Transverse colon (tissue), 4 donors: ENCODE results near the gene CACNA1B. TPM values are rescaled to one million over a fixed set of nuclear protein-coding genes. Genes with fewer than 3 reads are reported as not detected.
A peak's percentile ranks its signal among the peaks of the same experiment; 100 is the strongest.

ENCODE experiments used
- DNase-seq: peaks from one replicate; pipeline ENCODE4 v3.0.0-alpha.2; 2019
- H3K27ac ChIP-seq, 4 donors: fragments of 200-600 bp; sonication (generic); 2 replicates each; pipeline ENCODE4 v1.5.1; 2016 to 2018; ENCODE audit warnings: inconsistent platforms in 4 of 4
- H3K27me3 ChIP-seq: fragments of 200-600 bp; sonication (generic); 2 replicates; pipeline ENCODE4 v1.5.1; 2017; ENCODE audit warnings: inconsistent platforms
- H3K36me3 ChIP-seq, 4 donors: fragments of 200-600 bp; sonication (generic); 2 replicates each; pipeline ENCODE4 v1.5.1; 2017 to 2019; ENCODE audit warnings: inconsistent platforms in 4 of 4
- H3K4me1 ChIP-seq, 4 donors: fragments of 200-600 bp; sonication (generic); 2 replicates each; pipeline ENCODE4 v1.5.1; 2017 to 2020; ENCODE audit warnings: inconsistent platforms in 4 of 4
- H3K4me3 ChIP-seq, 4 donors: fragments of 200-600 bp; sonication (generic); 1 replicate in 1 of 4; 2 replicates in 3 of 4; pipeline versions ENCODE4 v1.5.1 to v1.6.1; 2017 to 2019; ENCODE audit warnings: inconsistent platforms in 4 of 4
- H3K9me3 ChIP-seq, 2 donors: fragments of 200-600 bp; sonication (generic); 2 replicates each; pipeline ENCODE4 v1.5.1; 2017 to 2019; ENCODE audit warnings: inconsistent platforms in 2 of 2
- CTCF ChIP-seq, 5 experiments: fragments of 200-600 bp in 3 of 5; fragments of 450-650 bp in 2 of 5; sonication (generic) in 3 of 5; IDR thresholded peaks; 1 replicate in 2 of 5; 2 replicates in 3 of 5; pipeline ENCODE4 v1.5.1; 2016 to 2017; ENCODE audit warnings: antibody characterized with exemption in 5 of 5, inconsistent platforms in 3 of 5, mild to moderate bottlenecking in 2 of 5, moderate library complexity in 1 of 5
- EP300 ChIP-seq: sonication (generic); formaldehyde crosslinking; IDR thresholded peaks from one replicate; pipeline ENCODE4 v1.6.1; 2017; ENCODE audit warnings: antibody characterized with exemption, low read depth
- POLR2A ChIP-seq: fragments of 450-650 bp; IDR thresholded peaks from one replicate; pipeline ENCODE4 v1.6.1; 2016; ENCODE audit warnings: antibody characterized with exemption, mild to moderate bottlenecking, moderate library complexity
- POLR2AphosphoS5 ChIP-seq, 3 donors: sonication (generic); formaldehyde crosslinking; IDR thresholded peaks; one replicate each; pipeline ENCODE4 v1.6.1; 2016; ENCODE audit warnings: antibody characterized with exemption in 3 of 3
- WGBS, 2 donors: methylation state at CpG; one replicate each; pipeline ENCODE4 v1.1.5; 2018; ENCODE audit warnings: low coverage in 1 of 2; 5-methylcytosine and 5-hydroxymethylcytosine counted together
- in situ Hi-C, 4 donors: fragments of 200-750 bp; cut with MboI; loops; one replicate each; pipeline versions ENCODE4 v1.15.0 to v1.15.1; 2017; ENCODE audit warnings: low sequenced_read_pairs in 3 of 4, low pct_ligation_motif_present in 1 of 4, low pct_unique_long_range_greater_than_20kb in 1 of 4
- intact Hi-C: fragments of 100-400 bp; cut with DNase I; formaldehyde crosslinking; loops from one replicate; pipeline ENCODE4 v1.15.1; 2023; ENCODE audit warnings: low total_unique reads
- total RNA-seq, 4 donors: library from RNA; depleted of rRNA; stranded (reverse); fragments of >200 nt; gene quantifications; one replicate each; pipeline ENCODE4 v1.1.0, GENCODE V29; 2016

The CACNA1B gene
- total RNA-seq, 4 donors from 2014 or later = 0.27 to 0.40 (median 0.35) TPM

DNA sequence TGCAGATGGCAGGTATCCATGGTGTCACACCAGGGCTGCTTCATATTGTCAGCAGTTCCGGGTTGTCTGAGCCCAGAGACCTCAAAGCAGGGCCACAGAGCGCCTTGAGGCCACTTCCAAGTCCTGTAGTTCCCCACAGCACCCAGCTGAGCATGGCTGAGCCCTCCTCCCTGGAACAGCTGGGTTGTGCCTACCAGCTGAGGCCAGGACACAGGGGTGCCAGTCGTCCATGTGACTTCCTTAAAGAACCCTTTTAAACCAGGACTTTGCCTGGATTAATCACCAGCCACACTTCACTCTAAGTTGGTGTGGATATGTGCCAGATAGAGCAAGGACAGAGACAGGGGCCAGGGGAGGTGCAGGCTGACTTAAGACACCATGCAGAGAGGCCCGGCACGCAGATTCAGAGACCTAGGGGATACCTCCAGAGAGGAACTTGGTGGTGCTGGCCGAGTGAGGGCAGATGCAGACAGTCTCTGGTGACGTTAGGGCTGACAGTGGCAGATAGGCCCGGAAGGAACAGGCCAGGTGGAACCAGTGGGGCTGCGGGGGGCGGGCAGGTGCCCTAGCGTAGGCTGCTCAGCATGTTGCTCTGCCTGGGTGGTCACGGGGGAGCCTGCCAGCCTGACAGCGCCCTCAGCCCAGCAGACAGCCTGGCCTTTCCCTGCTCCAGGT lies 142.7 kb downstream of the CACNA1B start:
- 71% methylated on average over 13 of the region's 13 CpGs; no CpG with 5 or more reads in 1 of the 2 donors for WGBS, 2 donors
- in situ Hi-C loops (no loop called here), intact Hi-C loops (no loop called here)
- no peak for DNase-seq
- Histone ChIP-seq H3K4me1 (peaks cover 0 to 9% (median 5%) of the 10 kb centered on the region in 4 donors), H3K9me3 (no peaks in the 10 kb centered on the region), H3K4me3 (no peak overlapping the region), H3K36me3 (no peaks in the 10 kb centered on the region), H3K27ac (no peak overlapping the region), H3K27me3 (peaks cover 34% of the 10 kb centered on the region)
- TF ChIP-seq EP300 = no peak
- TF ChIP-seq POLR2A = no peak
- no peak for TF ChIP-seq CTCF (IDR thresholded peaks at IDR 0.05)
- TF ChIP-seq POLR2AphosphoS5 (IDR thresholded peaks at IDR 0.05) = no peak

GRCh38 chr9:138020795-138021182 lies 143.2 kb downstream of the CACNA1B start:
- no peak overlapping the region for H3K27ac ChIP-seq
- WGBS, 2 donors = 75% methylated on average over 5 of the region's 5 CpGs; no CpG with 5 or more reads in 1 of the 2 donors
- peaks cover 0 to 9% (median 5%) of the 10 kb centered on the region in 4 donors for H3K4me1 ChIP-seq
- in situ Hi-C loops (no loop called here), intact Hi-C loops (no loop called here)
- no peaks in the 10 kb centered on the region for H3K36me3 ChIP-seq
- no peak for DNase-seq
- H3K27me3 ChIP-seq = peaks cover 40% of the 10 kb centered on the region
- no peak overlapping the region for H3K4me3 ChIP-seq
- no peaks in the 10 kb centered on the region for H3K9me3 ChIP-seq
- no peak for TF ChIP-seq CTCF (IDR thresholded peaks at IDR 0.05)
- no peak for TF ChIP-seq POLR2AphosphoS5 (IDR thresholded peaks at IDR 0.05)
- TF ChIP-seq EP300 = no peak

DNA sequence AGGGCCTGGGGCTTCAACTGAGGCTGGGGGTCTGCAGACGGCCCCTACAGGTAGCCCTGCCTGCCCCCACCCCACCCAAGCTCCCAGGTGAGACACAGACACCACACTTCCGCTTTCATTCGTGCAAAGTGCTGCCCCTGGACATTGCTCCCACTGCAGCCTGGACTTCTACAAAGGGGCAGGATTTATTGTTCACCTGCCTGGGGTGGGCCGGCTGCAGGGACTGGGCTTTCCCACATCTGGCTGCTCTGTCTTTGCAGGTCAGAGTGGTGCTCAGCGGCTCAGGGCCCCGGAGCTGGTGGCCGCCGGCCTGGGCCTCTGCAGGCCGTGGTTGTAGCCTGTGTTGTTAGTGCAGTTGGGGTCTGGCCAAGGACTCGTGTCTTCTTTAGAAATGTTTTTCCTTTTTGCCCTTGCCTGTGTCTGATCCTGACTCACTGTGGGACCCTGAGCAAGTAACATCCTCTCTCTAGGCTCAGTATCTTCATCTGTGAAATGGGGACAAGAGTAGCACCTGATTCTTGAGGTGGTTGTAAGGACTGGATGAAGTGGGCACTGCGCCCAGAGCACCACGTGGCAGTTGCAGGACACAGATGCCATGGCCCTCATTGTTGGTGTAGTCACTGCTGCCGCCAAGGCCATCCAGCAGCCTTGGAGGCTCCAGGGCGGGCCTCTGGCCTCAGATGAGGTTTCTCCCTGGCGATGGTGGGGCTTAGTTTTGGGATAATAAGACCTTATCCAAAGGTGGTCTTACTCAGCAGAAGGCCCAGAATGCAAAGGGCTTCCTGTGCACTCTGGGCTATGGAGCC lies 143.9 kb downstream of the CACNA1B start:
- Histone ChIP-seq H3K4me1 (peaks cover 0 to 9% (median 5%) of the 10 kb centered on the region in 4 donors), H3K27me3 (peaks cover 46% of the 10 kb centered on the region), H3K27ac (no peak overlapping the region), H3K36me3 (no peaks in the 10 kb centered on the region), H3K4me3 (no peak overlapping the region), H3K9me3 (no peaks in the 10 kb centered on the region)
- TF ChIP-seq POLR2A = no peak
- no peak for TF ChIP-seq POLR2AphosphoS5 (IDR thresholded peaks at IDR 0.05)
- no peak for TF ChIP-seq EP300
- no peak for TF ChIP-seq CTCF (IDR thresholded peaks at IDR 0.05)
- DNase-seq = no peak
- intact Hi-C loops (no loop called here), in situ Hi-C loops (no loop called here)
- 79% methylated on average over 12 of the region's 15 CpGs; no CpG with 5 or more reads in 1 of the 2 donors for WGBS, 2 donors

DNA sequence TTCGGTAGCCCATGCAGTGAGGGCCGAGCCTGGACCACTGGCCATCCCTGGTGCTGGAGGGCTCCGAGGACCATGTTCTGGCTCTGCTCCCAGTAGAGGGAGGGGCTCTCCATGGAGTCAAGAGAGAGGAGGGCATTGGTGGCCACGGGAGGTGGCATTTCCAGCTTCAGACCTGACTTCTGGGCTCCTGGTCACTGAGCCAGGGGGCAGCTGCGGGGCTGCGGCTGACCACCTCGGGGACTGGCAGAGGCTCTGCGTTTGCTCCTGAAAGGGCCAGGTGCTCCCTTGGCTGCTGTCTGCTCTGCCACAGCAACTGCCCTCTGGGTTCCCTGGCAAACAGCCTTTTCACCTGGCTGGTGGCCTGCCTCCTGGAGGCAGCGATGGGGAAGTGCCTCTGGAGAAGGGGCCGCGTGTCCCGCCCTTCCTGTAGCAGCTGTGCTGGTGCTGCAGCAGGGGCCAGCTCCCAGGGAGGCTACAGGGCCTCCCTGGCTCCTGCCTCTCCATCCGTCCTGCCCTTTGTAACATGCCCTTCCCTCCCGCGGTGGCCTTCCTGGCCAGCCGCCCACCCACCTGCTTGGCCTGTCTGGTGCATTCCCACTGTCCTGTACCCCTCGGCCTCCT lies 144.6 kb downstream of the CACNA1B start:
- H3K27me3 ChIP-seq = peaks cover 52% of the 10 kb centered on the region
- 13 to 32% methylated on average over 4 to 15 of the region's 17 CpGs for WGBS, 2 donors

More for the DNA sequence above, 144.6 kb downstream of the CACNA1B start:
- intact Hi-C loops = no loop called here
- Histone ChIP-seq H3K36me3 (no peaks in the 10 kb centered on the region), H3K9me3 (no peaks in the 10 kb centered on the region), H3K27ac (no peak overlapping the region), H3K4me3 (peak overlapping the region in 1 of 4 donors; percentile 0), H3K4me1 (peaks cover 0 to 9% (median 5%) of the 10 kb centered on the region in 4 donors)
- no peak for DNase-seq
- in situ Hi-C loops = no loop called here
- TF ChIP-seq POLR2A (no peak), POLR2AphosphoS5 (IDR thresholded peaks at IDR 0.05) (no peak), CTCF (IDR thresholded peaks at IDR 0.05) (no peak), EP300 (no peak)
